ENCODE data around the gene HCLS1.

GRCh38 chr3:121665488-121665887, 4.8 kb upstream of the HCLS1 start:
- TF ChIP-seq SUZ12 (IDR thresholded peaks at IDR 0.05; ENCODE audit: extremely low read depth, insufficient read depth, insufficient read length) (no peak), ZNF274 (IDR thresholded peaks at IDR 0.05; ENCODE audit: low read depth, low read length) (no peak), YY1 (IDR thresholded peaks at IDR 0.05; ENCODE audit: insufficient read depth, insufficient read length) (no peak)
